ENCODE results near the gene LY9. TPM values are rescaled to one million over a fixed set of nuclear protein-coding genes. Genes with fewer than 3 reads are reported as not detected.

Gene LY9
- total RNA-seq, 1 donor from 2014 or later = not detected

- peaks cover 32% of the 10 kb centered on the region for H3K9me3 Mint-ChIP-seq
- TF ChIP-seq CTCF (IDR thresholded peaks at IDR 0.05; ENCODE audit: unreplicated experiment) = no peak
- no peak for DNase-seq (ENCODE audit: low spot score in 2 of 2, unreplicated experiment in 2 of 2)
- no peak overlapping the region for H3K4me3 Mint-ChIP-seq
- H3K4me1 Mint-ChIP-seq = peaks cover 23% of the 10 kb centered on the region
- no peaks in the 10 kb centered on the region for H3K27me3 Mint-ChIP-seq (ENCODE audit: low read depth)
- H3K36me3 Mint-ChIP-seq = peaks cover 9% of the 10 kb centered on the region
- H3K27ac Mint-ChIP-seq = no peak overlapping the region
Measured at GRCh38 chr1:160806109-160806665, 10.2 kb downstream of the LY9 start.

- no peak overlapping the region for H3K27ac Mint-ChIP-seq
- peaks cover 9% of the 10 kb centered on the region for H3K36me3 Mint-ChIP-seq
- no peak for TF ChIP-seq CTCF (IDR thresholded peaks at IDR 0.05; ENCODE audit: unreplicated experiment)
Measured at GRCh38 chr1:160806784-160807183, 10.8 kb downstream of the LY9 start.

GRCh38 chr1:160807247-160807646, 11.3 kb downstream of the LY9 start:
- Mint-ChIP-seq H3K4me3 (no peak overlapping the region), H3K36me3 (peaks cover 9% of the 10 kb centered on the region), H3K9me3 (peaks cover 32% of the 10 kb centered on the region), H3K27me3 (ENCODE audit: low read depth) (no peaks in the 10 kb centered on the region), H3K4me1 (peaks cover 33% of the 10 kb centered on the region), H3K27ac (no peak overlapping the region)
- no peak for DNase-seq (ENCODE audit: low spot score in 2 of 2, unreplicated experiment in 2 of 2)
- no peak for TF ChIP-seq CTCF (IDR thresholded peaks at IDR 0.05; ENCODE audit: unreplicated experiment)

More at GRCh38 chr1:160806784-160807183, 10.8 kb downstream of the LY9 start:
- Mint-ChIP-seq H3K4me3 (no peak overlapping the region), H3K9me3 (peaks cover 32% of the 10 kb centered on the region), H3K27me3 (ENCODE audit: low read depth) (no peaks in the 10 kb centered on the region), H3K4me1 (peaks cover 28% of the 10 kb centered on the region)
- DNase-seq (ENCODE audit: low spot score in 2 of 2, unreplicated experiment in 2 of 2) = no peak

GRCh38 chr1:160807738-160808137, 11.8 kb downstream of the LY9 start:
- no peaks in the 10 kb centered on the region for H3K27me3 Mint-ChIP-seq (ENCODE audit: low read depth)
- H3K9me3 Mint-ChIP-seq = peaks cover 32% of the 10 kb centered on the region
- no peak overlapping the region for H3K4me3 Mint-ChIP-seq
- no peak for DNase-seq (ENCODE audit: low spot score in 2 of 2, unreplicated experiment in 2 of 2)
- no peak for TF ChIP-seq CTCF (IDR thresholded peaks at IDR 0.05; ENCODE audit: unreplicated experiment)
- H3K4me1 Mint-ChIP-seq = peaks cover 36% of the 10 kb centered on the region
- H3K27ac Mint-ChIP-seq = peak overlapping the region; percentile 82
- H3K36me3 Mint-ChIP-seq = peaks cover 9% of the 10 kb centered on the region

GRCh38 chr1:160808289-160808688, 12.3 kb downstream of the LY9 start:
- Mint-ChIP-seq H3K9me3 (peaks cover 32% of the 10 kb centered on the region), H3K4me3 (no peak overlapping the region), H3K4me1 (peaks cover 40% of the 10 kb centered on the region), H3K27ac (peak overlapping the region; percentile 82), H3K27me3 (ENCODE audit: low read depth) (no peaks in the 10 kb centered on the region), H3K36me3 (peaks cover 9% of the 10 kb centered on the region)
- no peak for DNase-seq (ENCODE audit: low spot score in 2 of 2, unreplicated experiment in 2 of 2)
- no peak for TF ChIP-seq CTCF (IDR thresholded peaks at IDR 0.05; ENCODE audit: unreplicated experiment)

GRCh38 chr1:160810486-160810885, 14.5 kb downstream of the LY9 start:
- no peak for DNase-seq (ENCODE audit: low spot score in 2 of 2, unreplicated experiment in 2 of 2)
- Mint-ChIP-seq H3K4me3 (no peak overlapping the region), H3K27me3 (ENCODE audit: low read depth) (no peaks in the 10 kb centered on the region), H3K9me3 (peaks cover 18% of the 10 kb centered on the region), H3K4me1 (peaks cover 42% of the 10 kb centered on the region), H3K36me3 (peaks cover 9% of the 10 kb centered on the region), H3K27ac (peak overlapping the region; percentile 86)
- no peak for TF ChIP-seq CTCF (IDR thresholded peaks at IDR 0.05; ENCODE audit: unreplicated experiment)
